Activated T-cell treated with anti-CD3 and anti-CD28 coated beads, Interleukin-2, amount 50 U/mL, for 1 hour (primary cell): Measurements from ENCODE around the gene HOXD4.

Experiments used
- DNase-seq: peaks from one replicate; pipeline ENCODE4 v3.0.0-alpha.2; 2020

HOXD4 gene

DNA sequence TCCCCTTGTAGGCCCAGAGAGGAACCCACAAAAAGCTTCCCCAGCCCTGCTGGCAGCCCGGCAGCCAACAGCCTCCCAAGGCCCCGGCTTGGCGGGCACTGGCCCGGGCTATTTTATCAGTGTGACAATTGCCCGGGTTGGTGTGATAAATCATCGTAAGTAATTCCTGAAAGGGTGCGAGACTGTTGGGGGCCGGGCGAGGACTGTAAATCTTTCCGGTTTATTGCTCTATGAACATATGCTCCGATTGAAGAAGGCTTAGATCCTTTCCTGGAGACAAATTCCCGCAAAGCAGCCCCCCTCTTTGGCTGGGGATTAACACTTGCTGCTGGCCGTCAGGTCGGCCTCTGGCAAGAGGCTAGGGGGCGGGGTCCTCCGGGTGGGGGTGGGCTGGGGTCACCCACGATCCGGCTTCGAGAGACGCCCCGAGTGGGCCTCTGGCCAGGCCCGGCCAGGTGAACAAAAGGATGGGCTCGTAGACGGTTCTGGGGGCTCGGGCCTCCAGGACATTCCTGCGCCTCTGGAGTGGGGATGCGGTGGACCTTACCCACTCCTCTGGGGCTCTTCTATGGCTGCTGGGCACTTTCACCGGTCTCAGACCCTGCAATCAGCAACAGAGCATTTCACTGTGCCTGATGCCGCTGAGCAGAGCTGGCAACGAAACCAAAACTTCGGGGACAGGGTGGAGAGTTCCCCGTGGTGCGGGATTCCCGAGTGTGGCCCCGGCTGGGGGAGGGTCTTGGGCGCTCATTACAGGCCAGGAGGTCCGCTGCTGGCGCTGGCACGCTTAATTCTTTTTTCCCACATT, 7.7 kb downstream of the HOXD4 start:
- DNase-seq: no peak

DNA sequence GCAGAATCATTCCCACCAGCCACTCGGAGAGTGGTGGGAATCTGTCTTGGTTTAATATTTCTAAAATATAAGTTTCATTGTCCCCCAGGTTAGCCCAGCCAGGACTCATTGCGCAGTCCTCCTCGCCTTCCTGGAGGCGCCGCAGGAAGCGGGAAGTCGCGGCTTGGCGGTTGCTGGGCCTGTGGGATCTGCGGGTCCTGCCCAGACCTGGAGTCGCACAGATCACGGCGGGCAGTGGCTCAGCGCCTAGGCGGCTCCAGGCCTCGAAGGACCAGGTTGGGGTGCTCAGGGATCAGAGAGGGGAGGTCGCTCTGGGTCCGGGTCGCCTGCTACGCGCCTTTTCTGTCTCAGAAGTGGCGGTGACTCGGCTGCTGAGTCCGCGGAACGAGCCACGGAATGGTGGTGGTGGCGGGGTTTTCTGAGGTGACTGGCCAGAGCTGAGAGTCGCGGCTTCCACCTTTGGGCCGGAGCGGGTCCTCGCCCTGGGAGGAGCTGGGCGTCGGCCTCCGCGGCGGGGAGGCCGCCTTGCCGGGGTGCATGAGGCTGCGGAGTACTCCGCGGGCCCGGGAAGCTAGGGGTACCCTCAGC, 8.4 kb downstream of the HOXD4 start:
- no peak for DNase-seq

DNA sequence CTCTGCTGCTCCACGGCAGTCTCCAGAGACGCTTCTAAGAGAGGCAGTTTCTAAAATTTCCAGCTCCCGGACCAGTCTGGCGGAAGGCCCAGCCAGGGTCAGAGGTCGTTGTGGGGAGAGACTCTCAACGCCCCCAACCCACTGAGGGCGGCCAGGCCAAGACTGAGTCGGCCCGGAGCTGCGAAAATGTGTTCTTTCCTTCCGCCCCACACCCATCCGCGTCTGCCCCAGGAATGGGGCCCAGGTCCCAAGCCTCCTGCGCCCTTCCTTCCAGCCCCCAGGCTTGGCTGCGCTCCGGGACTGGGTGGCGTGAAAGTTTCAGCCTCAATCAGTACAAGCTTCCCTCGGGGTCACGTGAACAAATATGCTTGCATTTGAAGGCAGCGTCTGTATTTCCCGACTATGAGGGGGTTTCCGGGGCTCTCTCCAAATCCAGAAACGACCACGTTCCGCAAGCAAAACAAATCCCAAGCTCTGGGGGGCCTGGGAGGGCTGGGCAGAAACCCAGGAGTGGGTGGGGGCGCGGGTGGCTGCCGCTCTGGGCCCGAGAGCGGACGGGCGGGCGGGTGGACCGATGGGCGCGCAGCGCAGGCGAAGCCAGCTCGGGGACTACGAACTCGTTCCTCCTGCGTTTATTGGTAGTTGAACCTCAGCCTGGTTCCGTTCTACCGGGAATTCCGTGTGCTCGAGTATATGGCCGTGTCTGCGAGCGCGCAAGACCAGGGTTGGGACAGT, 9.1 kb downstream of the HOXD4 start:
- no peak for DNase-seq

DNA sequence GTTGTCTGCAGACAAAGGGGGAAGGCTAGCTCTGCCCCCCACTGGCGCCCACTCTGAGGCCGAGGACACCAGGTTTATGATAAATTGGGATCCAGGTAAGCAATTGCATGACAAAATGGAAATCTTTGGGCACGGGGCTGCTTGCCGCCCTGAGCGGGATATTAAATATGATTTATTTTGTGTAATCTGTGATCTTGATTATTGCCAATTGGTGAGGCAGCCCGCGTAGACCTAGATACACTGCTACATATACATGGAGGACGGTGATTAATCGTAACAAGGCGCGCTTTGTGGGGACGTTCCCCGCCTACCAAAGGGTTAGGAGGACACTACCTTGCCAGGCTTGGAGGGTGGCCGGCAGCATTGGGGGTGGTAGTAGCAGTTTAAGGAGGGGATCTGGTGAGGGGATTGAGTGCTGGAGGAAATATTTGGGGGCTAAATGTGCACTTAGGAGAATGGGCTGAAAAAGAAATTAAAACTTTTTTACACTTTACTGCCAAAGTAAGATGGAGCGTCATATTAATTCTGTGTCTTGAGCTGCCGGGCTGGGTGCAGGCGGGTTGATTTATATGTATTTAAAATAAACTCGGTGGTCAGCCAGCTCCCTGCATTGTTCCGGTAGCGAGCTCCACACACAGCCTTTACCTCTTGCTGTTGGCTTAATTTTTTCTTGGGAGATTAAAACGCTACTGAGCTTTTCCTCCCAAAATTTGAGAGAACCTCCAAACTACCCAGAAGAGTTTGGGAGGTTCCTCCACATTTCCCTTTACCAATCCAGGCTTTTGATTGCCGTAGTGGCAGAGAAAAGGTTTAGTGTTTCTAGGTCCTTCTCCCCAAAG, 9.9 kb downstream of the HOXD4 start:
- DNase-seq: no peak

DNA sequence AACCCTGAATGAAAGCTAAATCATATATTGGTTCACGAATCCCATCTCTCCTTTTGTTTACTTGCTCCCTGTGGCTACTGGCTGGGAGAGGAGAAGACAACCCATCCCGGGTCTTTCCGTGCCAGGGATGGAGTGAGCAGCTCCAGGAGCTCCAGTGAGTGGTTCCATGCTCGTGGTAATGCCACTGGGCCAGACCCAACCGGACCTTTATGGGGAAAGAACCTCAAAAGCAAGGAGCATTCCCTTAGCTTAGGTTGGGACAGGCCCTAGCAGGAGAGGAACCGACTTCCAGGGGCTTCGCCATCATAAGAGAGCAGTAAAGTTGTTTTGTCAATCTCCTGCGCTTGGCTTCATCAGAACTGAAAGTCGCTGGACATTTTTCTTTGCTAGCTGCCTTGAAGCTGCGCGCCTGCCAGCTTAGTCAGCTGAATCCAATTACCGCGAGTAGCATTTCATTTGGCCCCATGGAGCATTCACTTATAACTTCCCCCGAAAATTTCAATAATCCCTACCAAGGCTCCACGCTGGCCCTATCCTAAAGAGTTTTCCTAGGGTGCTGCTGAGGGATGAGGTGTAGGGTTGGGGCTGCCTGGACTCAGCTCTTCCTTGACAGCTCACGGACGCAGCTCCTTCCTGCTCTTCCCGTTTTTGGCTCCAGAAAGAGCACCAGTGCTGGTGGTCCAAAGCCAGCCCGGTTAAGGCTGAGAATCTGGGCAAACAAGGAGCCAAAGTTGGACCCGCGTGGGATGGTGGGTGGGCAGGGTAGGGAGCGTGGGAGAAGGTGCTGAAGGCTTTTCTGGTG, 10.7 kb downstream of the HOXD4 start:
- DNase-seq: no peak

DNA sequence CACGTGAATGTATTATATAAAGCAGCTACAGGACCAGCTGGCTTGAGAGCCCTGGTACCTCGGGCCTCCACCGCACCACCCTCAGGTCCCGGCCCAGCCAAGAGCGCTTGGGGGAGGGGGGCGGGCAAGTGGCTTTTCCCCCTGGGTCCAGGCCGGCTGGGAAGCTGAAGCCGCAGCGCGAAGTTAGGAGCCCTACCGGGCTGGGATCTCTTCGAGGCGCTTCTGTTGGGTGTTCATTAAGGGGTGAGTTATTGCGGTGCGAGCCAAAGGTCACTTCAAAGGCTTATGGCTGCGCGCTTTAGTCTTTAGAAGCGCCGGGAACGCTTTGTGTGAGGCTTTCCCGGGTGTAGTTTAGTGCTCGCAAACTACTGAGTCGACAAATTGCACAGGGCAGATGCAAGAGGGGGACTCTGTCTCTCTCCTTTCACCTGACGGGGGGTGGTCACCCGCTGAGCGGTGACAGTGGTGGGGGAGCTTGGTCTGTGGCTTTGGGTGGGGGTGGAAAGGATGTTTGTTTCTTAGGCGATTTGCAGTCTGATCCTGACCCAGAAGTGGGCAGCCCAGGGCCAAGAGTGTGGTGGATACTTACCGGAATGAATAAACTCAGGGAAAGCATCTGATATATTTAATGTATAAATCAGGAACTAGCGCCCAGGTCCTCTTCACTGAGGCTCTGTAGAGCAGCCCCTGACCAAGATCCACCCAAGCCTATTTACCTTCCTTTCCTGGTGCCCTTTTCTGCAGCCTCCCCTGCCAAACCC, 11.7 kb downstream of the HOXD4 start:
- no peak for DNase-seq

DNA sequence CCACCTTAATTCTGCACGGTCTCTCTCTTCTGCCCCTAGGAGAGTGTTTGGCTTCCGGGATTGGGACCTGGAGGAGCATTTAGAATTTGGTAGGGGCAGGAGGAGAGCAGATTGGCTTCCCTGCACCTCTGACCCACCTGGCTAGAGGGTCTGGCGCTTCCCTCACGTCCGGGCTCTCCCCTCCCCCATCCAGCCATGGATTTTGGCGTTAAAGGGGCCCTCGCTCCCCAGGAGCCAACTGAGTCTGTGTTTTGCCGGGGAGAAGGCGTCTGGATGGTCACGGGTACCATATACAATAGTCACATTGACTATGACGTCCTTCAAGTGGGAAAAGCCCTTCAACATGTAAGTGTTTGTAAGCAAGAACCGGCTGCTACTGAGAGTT, 12.3 kb downstream of the HOXD4 start:
- DNase-seq: no peak

DNA sequence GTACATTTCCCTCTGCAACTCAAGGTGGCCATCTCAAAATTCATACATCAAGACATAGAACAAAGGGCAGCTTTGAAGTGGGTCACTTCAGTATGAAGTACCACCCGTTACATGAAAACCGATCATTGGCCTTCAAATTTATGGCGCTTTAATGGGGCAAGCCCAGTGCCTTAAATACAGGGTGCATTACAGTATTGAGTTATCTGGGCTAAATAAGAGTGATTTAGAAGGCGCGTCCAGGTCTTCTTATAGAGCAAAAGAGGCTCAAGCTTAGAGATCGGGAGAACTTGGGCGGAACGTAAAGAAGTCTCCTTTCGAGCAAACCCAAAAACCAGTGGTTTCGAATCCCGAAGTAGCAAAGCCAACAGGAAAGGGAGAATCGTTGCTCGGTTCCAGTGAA, 12.9 kb downstream of the HOXD4 start:
- no peak for DNase-seq

DNA sequence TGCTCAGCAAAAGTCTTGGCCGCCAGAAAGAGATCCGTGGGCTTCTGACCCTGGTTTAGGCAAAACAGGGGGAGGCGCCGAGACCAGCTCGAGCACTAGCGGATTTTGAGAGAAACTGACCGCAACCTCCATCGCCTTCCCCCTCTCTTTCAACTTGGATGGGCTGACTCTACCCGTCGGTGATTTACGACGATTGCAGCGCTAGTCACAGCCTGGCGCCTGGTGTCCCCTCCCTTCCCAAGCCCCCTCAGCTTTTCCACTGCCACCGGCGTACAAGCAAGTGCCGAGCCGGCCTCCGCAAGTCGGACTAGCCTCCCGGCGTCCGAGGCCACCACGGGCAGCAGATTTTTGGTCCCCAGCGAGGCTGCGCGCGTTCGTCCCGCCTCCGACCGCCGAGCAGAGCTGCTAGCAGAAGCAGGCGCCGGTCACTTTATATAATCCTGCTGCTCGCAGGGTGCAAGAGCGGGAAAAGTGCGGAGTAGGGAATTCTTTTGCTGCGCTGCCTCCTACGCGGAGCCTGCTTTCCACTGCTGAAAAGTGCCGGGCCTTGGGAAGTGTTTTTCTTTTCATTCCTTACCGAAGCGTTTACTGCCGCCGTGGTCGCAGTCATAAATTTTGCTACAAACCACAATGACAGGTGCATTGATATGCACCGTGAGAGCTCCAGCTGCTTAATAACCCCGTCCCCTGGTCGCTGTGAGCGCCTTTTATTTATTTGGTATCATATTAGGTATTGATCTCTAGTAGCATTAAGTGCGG, 13.4 kb downstream of the HOXD4 start:
- no peak for DNase-seq

DNA sequence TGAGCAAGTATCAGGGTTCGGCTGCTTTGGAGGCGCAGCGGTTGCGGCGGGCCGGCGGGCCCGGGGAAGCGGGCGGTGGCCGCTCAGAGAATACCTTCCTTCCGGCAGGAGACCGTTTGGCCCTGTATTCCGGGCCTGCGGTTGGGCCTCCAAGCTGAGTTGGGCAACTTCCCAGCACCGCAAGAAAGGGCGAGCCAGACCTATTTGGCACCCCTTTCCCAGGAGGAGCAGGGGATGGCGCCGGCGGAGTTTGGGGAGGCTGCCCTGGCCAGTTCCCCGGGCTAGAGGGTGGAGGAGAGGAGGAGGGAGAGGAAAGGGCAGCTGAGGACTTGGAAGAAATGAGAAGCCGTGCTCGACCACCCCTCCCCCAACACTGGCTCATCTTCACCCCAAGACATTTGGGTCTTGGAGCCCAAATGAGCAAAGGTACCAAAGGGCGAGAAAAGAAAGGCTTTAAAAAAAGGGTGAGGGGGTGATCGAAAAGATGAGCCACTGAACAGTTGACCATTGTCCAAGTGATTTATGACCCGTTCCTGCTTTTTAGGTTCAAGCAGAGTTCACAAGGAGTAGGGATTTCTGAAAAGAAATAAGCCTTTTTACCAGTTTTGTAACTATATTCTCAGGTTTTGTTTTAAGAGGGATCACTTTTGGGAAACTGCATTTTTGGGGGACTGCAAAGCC, 14.2 kb downstream of the HOXD4 start:
- DNase-seq: no peak

DNA sequence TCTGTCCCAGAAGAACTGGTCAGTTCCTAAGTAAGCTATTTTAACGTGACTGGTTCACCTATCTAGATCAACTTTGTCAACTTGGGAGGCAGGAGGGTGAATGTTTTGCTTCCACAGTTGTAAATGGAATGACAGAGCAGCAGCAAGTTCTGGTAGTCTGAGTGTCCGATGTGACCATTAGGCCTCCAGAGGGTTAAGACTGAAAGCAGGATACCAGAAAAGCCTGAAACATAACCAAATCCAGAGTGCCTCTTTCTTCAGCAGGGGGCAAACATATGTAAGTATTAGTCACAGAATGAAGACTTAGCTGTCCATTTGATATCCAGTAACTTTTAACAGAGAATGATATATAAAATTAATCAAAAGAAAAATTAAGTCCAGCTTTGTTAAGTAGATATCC, 14.9 kb downstream of the HOXD4 start:
- no peak for DNase-seq

DNA sequence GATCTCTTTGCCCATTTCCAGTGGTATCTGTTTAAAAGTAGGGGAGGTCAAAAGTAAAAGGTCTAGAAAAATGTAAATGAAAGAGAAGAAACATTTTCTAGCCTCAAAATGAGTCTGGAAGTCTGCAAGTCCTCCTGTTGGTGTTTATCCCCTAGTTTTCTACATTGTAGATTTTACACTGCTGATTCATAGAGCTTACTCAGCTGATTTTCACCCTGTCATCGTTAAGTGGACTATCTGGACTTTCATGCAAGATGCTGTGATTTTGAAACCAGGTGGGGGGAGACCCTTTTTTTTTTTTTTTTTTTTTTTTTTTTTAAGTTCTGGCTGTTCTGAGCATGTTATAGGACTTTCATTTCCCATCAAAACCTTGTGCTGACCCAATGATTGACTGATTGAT, 16.0 kb downstream of the HOXD4 start:
- DNase-seq: no peak

DNA sequence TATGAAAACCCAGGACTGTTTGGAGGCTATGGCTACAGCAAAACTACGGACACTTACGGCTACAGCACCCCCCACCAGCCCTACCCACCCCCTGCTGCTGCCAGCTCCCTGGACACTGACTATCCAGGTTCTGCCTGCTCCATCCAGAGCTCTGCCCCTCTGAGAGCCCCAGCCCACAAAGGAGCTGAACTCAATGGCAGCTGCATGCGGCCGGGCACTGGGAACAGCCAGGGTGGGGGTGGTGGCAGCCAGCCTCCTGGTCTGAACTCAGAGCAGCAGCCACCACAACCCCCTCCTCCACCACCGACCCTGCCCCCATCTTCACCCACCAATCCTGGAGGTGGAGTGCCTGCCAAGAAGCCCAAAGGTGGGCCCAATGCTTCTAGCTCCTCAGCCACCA, 17.8 kb downstream of the HOXD4 start:
- no peak for DNase-seq

DNA sequence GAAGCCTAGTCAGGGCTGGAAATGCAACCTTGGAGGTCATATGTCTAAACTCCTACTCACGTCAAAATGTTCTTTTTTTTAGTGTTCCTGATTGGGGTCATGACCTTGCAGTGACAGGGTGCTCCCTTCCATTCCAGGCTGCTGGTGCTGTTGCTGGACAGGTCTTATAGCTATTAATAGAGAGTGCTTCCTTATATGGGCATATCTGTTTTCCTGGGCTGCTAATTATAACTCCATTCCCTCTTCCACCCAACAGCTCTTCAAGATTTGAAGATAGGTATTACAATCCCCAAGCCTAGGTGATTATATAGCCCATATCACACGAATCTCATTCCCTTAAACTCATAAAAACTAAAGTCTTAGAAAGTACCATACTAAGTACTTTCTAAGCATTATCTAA, 18.4 kb downstream of the HOXD4 start:
- no peak for DNase-seq

DNA sequence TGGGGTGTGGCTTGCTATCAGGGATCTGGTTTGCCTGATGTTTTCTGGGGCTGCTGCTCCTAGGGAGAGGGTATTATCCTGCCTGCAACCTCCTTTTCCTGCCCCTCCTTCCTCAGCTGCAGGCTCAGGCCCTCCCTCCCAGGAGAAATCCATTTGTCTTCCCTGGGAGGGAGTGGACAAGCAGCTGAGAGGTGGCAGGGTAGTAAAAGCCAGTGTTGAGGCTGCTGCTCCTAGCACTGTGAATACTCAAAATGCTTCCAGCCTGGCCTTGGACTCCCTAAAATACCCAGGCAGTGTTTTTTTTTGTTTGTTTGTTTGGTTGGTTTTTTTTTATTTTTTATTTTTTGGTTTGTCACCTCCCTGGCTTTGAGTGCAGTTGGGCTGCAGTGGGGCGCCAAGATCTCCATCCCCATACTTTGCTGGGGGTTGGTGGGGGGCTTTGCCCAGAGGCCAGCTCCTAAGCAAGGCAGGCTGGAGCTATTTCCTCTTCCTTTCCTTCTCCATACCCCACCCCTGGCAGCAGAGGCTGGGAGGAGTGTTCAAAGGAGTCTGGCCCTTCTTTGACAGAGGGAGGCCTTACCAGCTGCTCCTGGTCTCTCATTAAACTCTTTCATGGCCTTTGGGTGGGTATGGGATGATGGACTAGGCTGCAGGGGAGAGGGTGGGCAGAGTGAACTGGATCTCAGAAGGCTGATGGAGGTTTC, 19.4 kb downstream of the HOXD4 start:
- no peak for DNase-seq

DNA sequence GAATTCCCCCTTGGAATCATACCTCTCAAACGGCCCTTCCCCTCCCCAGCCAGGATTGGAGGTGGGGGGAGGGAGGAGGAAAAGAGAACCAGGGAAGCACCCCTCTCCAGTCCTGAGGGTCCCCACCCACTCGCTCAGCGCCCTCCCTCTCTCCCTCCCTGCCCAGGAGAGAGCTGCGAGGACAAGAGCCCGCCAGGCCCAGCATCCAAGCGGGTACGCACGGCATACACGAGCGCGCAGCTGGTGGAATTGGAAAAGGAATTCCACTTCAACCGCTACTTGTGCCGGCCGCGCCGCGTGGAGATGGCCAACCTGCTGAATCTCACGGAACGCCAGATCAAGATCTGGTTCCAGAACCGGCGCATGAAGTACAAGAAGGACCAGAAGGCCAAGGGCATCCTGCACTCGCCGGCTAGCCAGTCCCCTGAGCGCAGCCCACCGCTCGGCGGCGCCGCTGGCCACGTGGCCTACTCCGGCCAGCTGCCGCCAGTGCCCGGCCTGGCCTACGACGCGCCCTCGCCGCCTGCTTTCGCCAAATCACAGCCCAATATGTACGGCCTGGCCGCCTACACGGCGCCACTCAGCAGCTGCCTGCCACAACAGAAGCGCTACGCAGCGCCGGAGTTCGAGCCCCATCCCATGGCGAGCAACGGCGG, 20.1 kb downstream of the HOXD4 start:
- no peak for DNase-seq

DNA sequence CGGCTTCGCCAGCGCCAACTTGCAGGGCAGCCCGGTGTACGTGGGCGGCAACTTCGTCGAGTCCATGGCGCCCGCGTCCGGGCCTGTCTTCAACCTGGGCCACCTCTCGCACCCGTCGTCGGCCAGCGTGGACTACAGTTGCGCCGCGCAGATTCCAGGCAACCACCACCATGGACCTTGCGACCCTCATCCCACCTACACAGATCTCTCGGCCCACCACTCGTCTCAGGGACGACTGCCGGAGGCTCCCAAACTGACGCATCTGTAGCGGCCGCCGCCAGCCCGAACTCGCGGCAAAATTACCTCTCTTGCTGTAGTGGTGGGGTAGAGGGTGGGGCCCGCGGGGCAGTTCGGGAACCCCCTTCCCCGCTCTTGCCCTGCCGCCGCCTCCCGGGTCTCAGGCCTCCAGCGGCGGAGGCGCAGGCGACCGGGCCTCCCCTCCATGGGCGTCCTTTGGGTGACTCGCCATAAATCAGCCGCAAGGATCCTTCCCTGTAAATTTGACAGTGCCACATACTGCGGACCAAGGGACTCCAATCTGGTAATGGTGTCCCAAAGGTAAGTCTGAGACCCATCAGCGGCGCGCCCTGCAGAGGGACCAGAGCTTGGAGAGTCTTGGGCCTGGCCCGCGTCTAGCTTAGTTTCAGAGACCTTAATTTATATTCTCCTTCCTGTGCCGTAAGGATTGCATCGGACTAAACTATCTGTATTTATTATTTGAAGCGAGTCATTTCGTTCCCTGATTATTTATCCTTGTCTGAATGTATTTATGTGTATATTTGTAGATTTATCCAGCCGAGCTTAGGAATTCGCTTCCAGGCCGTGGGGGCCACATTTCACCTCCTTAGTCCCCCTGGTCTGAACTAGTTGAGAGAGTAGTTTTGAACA, 20.9 kb downstream of the HOXD4 start:
- DNase-seq: no peak
